SKM-1 treated with dmso at 0.1 percent for 144 hours (cell line): Measurements from ENCODE around the gene SORCS2.

Experiments used
- DNase-seq: peaks from one replicate; lab custom pipeline; 2025; ENCODE audit not compliant: unreplicated experiment; lab: John Stamatoyannopoulos, UW

The SORCS2 gene

GRCh38 chr4:7299908-7300710, 107.8 kb downstream of the SORCS2 start:
- no peak for DNase-seq

GRCh38 chr4:7300711-7301095, 108.4 kb downstream of the SORCS2 start:
- no peak for DNase-seq

- DNase-seq: no peak
Observed at GRCh38 chr4:7301126-7301785, 108.9 kb downstream of the SORCS2 start.

GRCh38 chr4:7301846-7302630, 109.7 kb downstream of the SORCS2 start:
- DNase-seq: no peak

GRCh38 chr4:7302781-7303404, 110.6 kb downstream of the SORCS2 start:
- DNase-seq: no peak

- DNase-seq: no peak
Observed at GRCh38 chr4:7303561-7303960, 111.2 kb downstream of the SORCS2 start.

GRCh38 chr4:7304436-7304835, 112.1 kb downstream of the SORCS2 start:
- DNase-seq: no peak

GRCh38 chr4:7306021-7306965, 114.0 kb downstream of the SORCS2 start:
- DNase-seq: no peak

GRCh38 chr4:7306986-7307385, 114.6 kb downstream of the SORCS2 start:
- no peak for DNase-seq

GRCh38 chr4:7307394-7308099, 115.2 kb downstream of the SORCS2 start:
- no peak for DNase-seq

- no peak for DNase-seq
Observed at GRCh38 chr4:7309181-7309580, 116.8 kb downstream of the SORCS2 start.

- DNase-seq: no peak
Observed at GRCh38 chr4:7309636-7310390, 117.5 kb downstream of the SORCS2 start.

GRCh38 chr4:7310451-7310850, 118.1 kb downstream of the SORCS2 start:
- DNase-seq: no peak

GRCh38 chr4:7311205-7311604, 118.9 kb downstream of the SORCS2 start:
- no peak for DNase-seq

- DNase-seq: no peak
Observed at GRCh38 chr4:7312691-7313090, 120.4 kb downstream of the SORCS2 start.

- no peak for DNase-seq
Observed at GRCh38 chr4:7313347-7313811, 121.0 kb downstream of the SORCS2 start.

GRCh38 chr4:7313991-7314390, 121.7 kb downstream of the SORCS2 start:
- DNase-seq: no peak

GRCh38 chr4:7315286-7315685, 122.9 kb downstream of the SORCS2 start:
- no peak for DNase-seq

GRCh38 chr4:7315935-7316334, 123.6 kb downstream of the SORCS2 start:
- no peak for DNase-seq
